Inferior parietal cortex (tissue), 1 donor: ENCODE measurements around the gene SUSD1.
"Not testable (repeated sequence)": the region's sequence is repeated elsewhere in the genome, so short reads cannot be mapped to it uniquely, and the experiment has no call there.

Source experiments
- DNase-seq: peaks from one replicate; pipeline ENCODE4 v3.0.0-alpha.2; 2016; ENCODE audit errors: extremely low spot score

SUSD1 gene

GRCh38 chr9:112129246-112129645 is 45.9 kb downstream of the SUSD1 start:
- no peak for DNase-seq

- DNase-seq, result not testable (repeated sequence)
These were observed 46.7 kb downstream of the SUSD1 start for GRCh38 chr9:112128399-112128798.

GRCh38 chr9:112127281-112127680 is 47.8 kb downstream of the SUSD1 start:
- DNase-seq, result no peak

- no peak for DNase-seq
These were observed 49.1 kb downstream of the SUSD1 start for GRCh38 chr9:112125951-112126388.

- no peak for DNase-seq
These were observed 50.9 kb downstream of the SUSD1 start for GRCh38 chr9:112124156-112124555.

GRCh38 chr9:112121633-112122032 is 53.5 kb downstream of the SUSD1 start:
- no peak for DNase-seq

- DNase-seq, result no peak
These were observed 54.6 kb downstream of the SUSD1 start for GRCh38 chr9:112120439-112120925.

GRCh38 chr9:112120030-112120341 is 55.1 kb downstream of the SUSD1 start:
- DNase-seq, result no peak

- no peak for DNase-seq
These were observed 55.7 kb downstream of the SUSD1 start for GRCh38 chr9:112119225-112120029.

GRCh38 chr9:112118009-112118408 is 57.1 kb downstream of the SUSD1 start:
- no peak for DNase-seq

- DNase-seq, result no peak
These were observed 58.9 kb downstream of the SUSD1 start for GRCh38 chr9:112115970-112116753.

GRCh38 chr9:112115109-112115508 is 60.0 kb downstream of the SUSD1 start:
- no peak for DNase-seq

GRCh38 chr9:112112941-112113681 is 62.0 kb downstream of the SUSD1 start:
- DNase-seq, result no peak

GRCh38 chr9:112112519-112112918 is 62.6 kb downstream of the SUSD1 start:
- DNase-seq, result no peak

- DNase-seq, result no peak
These were observed 63.6 kb downstream of the SUSD1 start for GRCh38 chr9:112111461-112111860.

- DNase-seq, result no peak
These were observed 64.4 kb downstream of the SUSD1 start for GRCh38 chr9:112110777-112111113.

GRCh38 chr9:112110094-112110776 is 64.9 kb downstream of the SUSD1 start:
- DNase-seq, result no peak

- no peak for DNase-seq
These were observed 70.2 kb downstream of the SUSD1 start for GRCh38 chr9:112104901-112105300.

GRCh38 chr9:112104401-112104800 is 70.7 kb downstream of the SUSD1 start:
- DNase-seq, result no peak

- DNase-seq, result no peak
These were observed 71.7 kb downstream of the SUSD1 start for GRCh38 chr9:112103405-112103804.
